ENCODE data around the gene NOD2. TPM values are rescaled to one million over a fixed set of nuclear protein-coding genes. Genes with fewer than 3 reads are reported as not detected.

NOD2 gene
- total RNA-seq, 1 experiment from 2014 or later, result not detected

GRCh38 chr16:50776037-50776436, 82.6 kb downstream of the NOD2 start:
- no peak overlapping the region for H3K27ac ChIP-seq (ENCODE audit: low read length)
- ATAC-seq, result no peak
- intact Hi-C loops (cut with micrococcal nuclease; ENCODE audit: unreplicated experiment) (no loop called here), in situ Hi-C loops (cut with HindIII; ENCODE audit: low pct_unique_long_range_greater_than_20kb, low sequenced_read_pairs) (no loop called here)
- H3K4me1 ChIP-seq (ENCODE audit: control insufficient read depth, insufficient read depth, low read length), result no peaks in the 10 kb centered on the region
- ChIA-PET POLR2A (no interaction called here), CTCF (no interaction called here)
- no peak for TF ChIP-seq POLR2AphosphoS5 (IDR thresholded peaks at IDR 0.05; ENCODE audit: low read depth, low read length)
- no peak for TF ChIP-seq REST (IDR thresholded peaks at IDR 0.05; ENCODE audit: insufficient read depth in 1 of 2, low read depth in 2 of 2, low read length in 1 of 2)
- no peak for TF ChIP-seq SIN3A (IDR thresholded peaks at IDR 0.05; ENCODE audit: borderline replicate concordance, insufficient read depth, low read depth, low read length)
- no peak for TF ChIP-seq CTCF (IDR thresholded peaks at IDR 0.05)
- no peak for TF ChIP-seq TCF7L2 (IDR thresholded peaks at IDR 0.05; ENCODE audit: low read depth, low read length)
- H3K4me3 ChIP-seq (ENCODE audit: low read depth in 2 of 2, low read length in 2 of 2), result no peak overlapping the region
- BruUV-seq (replicated peaks), result no TSS peak
- no peak for DNase-seq (ENCODE audit: low read depth, low spot score)
- H3K36me3 ChIP-seq (ENCODE audit: control insufficient read depth, insufficient read depth, low read length), result no peaks in the 10 kb centered on the region
- no peaks in the 10 kb centered on the region for H3K9me3 ChIP-seq (ENCODE audit: control insufficient read depth, insufficient read depth, low read depth, low read length)
- no peaks in the 10 kb centered on the region for H3K27me3 ChIP-seq (ENCODE audit: control insufficient read depth, insufficient read depth, low read length)

- H3K27me3 ChIP-seq (ENCODE audit: control insufficient read depth, insufficient read depth, low read length), result no peaks in the 10 kb centered on the region
- DNase-seq (ENCODE audit: low read depth, low spot score) (no peak), ATAC-seq (no peak)
- BruUV-seq (replicated peaks), result no TSS peak
- POLR2A ChIA-PET, result no interaction called here
- CTCF ChIA-PET, result no interaction called here
- in situ Hi-C loops (cut with HindIII; ENCODE audit: low pct_unique_long_range_greater_than_20kb, low sequenced_read_pairs) (no loop called here), intact Hi-C loops (cut with micrococcal nuclease; ENCODE audit: unreplicated experiment) (no loop called here)
- no peaks in the 10 kb centered on the region; the same call in 1 of the 2 replicates for H3K36me3 ChIP-seq (ENCODE audit: control insufficient read depth, insufficient read depth, low read length)
- no peaks in the 10 kb centered on the region for H3K4me1 ChIP-seq (ENCODE audit: control insufficient read depth, insufficient read depth, low read length)
- H3K4me3 ChIP-seq (ENCODE audit: low read depth in 2 of 2, low read length in 2 of 2), result no peak overlapping the region
- TF ChIP-seq POLR2AphosphoS5 (IDR thresholded peaks at IDR 0.05; ENCODE audit: low read depth, low read length) (no peak), SIN3A (IDR thresholded peaks at IDR 0.05; ENCODE audit: borderline replicate concordance, insufficient read depth, low read depth, low read length) (no peak), REST (IDR thresholded peaks at IDR 0.05; ENCODE audit: insufficient read depth in 1 of 2, low read depth in 2 of 2, low read length in 1 of 2) (no peak), TCF7L2 (IDR thresholded peaks at IDR 0.05; ENCODE audit: low read depth, low read length) (no peak), CTCF (IDR thresholded peaks at IDR 0.05) (no peak)
- H3K9me3 ChIP-seq (ENCODE audit: control insufficient read depth, insufficient read depth, low read depth, low read length), result no peaks in the 10 kb centered on the region
- H3K27ac ChIP-seq (ENCODE audit: low read length), result no peak overlapping the region
Observed at GRCh38 chr16:50778284-50779163, 85.1 kb downstream of the NOD2 start.

Data from Panc1 (cell line).